Coronary artery (tissue), 2 donors: ENCODE results near the gene CBX8.

Experiments
- DNase-seq: peaks from one replicate; pipeline ENCODE4 v3.0.0-alpha.2; 2017; ENCODE audit warnings: low spot score
- H3K27ac ChIP-seq, 2 donors: fragments of 200-600 bp; sonication (generic); one replicate each; pipeline ENCODE4 v1.5.1; 2016 to 2019
- H3K4me3 ChIP-seq: fragments of 200-600 bp; sonication (generic); 2 replicates; pipeline ENCODE4 v1.5.1; 2016; ENCODE audit warnings: mild to moderate bottlenecking, moderate library complexity
- TF ChIP-seq, protein P1 (sequence below): fragments of 200-600 bp; sonication (generic); IDR thresholded peaks from one replicate; pipeline ENCODE4 v1.5.1; 2019; ENCODE audit warnings: antibody characterized with exemption

CBX8 gene

GRCh38 chr17:79742951-79743476, 53.9 kb downstream of the CBX8 start:
- TF ChIP-seq, protein P1, sequence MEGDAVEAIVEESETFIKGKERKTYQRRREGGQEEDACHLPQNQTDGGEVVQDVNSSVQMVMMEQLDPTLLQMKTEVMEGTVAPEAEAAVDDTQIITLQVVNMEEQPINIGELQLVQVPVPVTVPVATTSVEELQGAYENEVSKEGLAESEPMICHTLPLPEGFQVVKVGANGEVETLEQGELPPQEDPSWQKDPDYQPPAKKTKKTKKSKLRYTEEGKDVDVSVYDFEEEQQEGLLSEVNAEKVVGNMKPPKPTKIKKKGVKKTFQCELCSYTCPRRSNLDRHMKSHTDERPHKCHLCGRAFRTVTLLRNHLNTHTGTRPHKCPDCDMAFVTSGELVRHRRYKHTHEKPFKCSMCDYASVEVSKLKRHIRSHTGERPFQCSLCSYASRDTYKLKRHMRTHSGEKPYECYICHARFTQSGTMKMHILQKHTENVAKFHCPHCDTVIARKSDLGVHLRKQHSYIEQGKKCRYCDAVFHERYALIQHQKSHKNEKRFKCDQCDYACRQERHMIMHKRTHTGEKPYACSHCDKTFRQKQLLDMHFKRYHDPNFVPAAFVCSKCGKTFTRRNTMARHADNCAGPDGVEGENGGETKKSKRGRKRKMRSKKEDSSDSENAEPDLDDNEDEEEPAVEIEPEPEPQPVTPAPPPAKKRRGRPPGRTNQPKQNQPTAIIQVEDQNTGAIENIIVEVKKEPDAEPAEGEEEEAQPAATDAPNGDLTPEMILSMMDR: no peak
- DNase-seq: no peak
- Histone ChIP-seq H3K27ac (no peak overlapping the region), H3K4me3 (no peak overlapping the region)

GRCh38 chr17:79742589-79742918, 54.3 kb downstream of the CBX8 start:
- Histone ChIP-seq H3K4me3 (no peak overlapping the region), H3K27ac (no peak overlapping the region)
- no peak for DNase-seq
- TF ChIP-seq, protein P1: no peak
